Mesendoderm (in vitro differentiated cells): ENCODE data around the gene USH2A. TPM values are rescaled to one million over a fixed set of nuclear protein-coding genes. Genes with fewer than 3 reads are reported as not detected.

Experiments
- DNase-seq: peaks from one replicate; pipeline ENCODE4 v3.0.0; 2013
- H2AK5ac ChIP-seq: 2 replicates; pipeline ENCODE4 v1.6.1; 2013; ENCODE audit warnings: low read length, inconsistent platforms
- H2BK120ac ChIP-seq: 2 replicates; pipeline ENCODE4 v1.6.1; 2013; ENCODE audit warnings: low read depth, mild to moderate bottlenecking, low read length, moderate library complexity, mixed read lengths
- H2BK15ac ChIP-seq: replicated peaks from 2 replicates; pipeline ENCODE4 v1.6.1; 2013; ENCODE audit warnings: low read depth, mild to moderate bottlenecking, moderate library complexity
- H2BK5ac ChIP-seq: 2 replicates; pipeline ENCODE4 v1.6.1; 2013; ENCODE audit warnings: low read length, inconsistent platforms
- H3K18ac ChIP-seq: 2 replicates; pipeline ENCODE4 v1.6.1; 2013; ENCODE audit warnings: mild to moderate bottlenecking, low read length, mixed read lengths
- H3K23ac ChIP-seq: one replicate; pipeline ENCODE4 v1.6.1; 2013; ENCODE audit warnings: low read length
- H3K27ac ChIP-seq: 2 replicates; pipeline ENCODE4 v1.5.1; 2013; ENCODE audit warnings: low read depth, mild to moderate bottlenecking, inconsistent platforms, low read length, moderate library complexity
- H3K27me3 ChIP-seq: 2 replicates; pipeline ENCODE4 v1.6.1; 2013; ENCODE audit warnings: low read length, control low read depth, mild to moderate bottlenecking, inconsistent platforms; ENCODE audit not compliant: insufficient read depth, poor library complexity
- H3K36me3 ChIP-seq: 2 replicates; pipeline ENCODE4 v1.6.1; 2013; ENCODE audit warnings: low read length, inconsistent platforms; ENCODE audit not compliant: control insufficient read depth, insufficient read depth
- H3K4ac ChIP-seq: one replicate; pipeline ENCODE4 v1.6.1; 2013; ENCODE audit warnings: low read depth, mild to moderate bottlenecking, low read length, moderate library complexity
- H3K4me1 ChIP-seq: 2 replicates; pipeline ENCODE4 v1.6.1; 2013; ENCODE audit warnings: low read depth, low read length, inconsistent platforms; ENCODE audit not compliant: control insufficient read depth
- H3K4me2 ChIP-seq: 2 replicates; pipeline ENCODE4 v1.6.1; 2013; ENCODE audit warnings: low read length
- H3K4me3 ChIP-seq: 2 replicates; pipeline ENCODE4 v1.5.1; 2013; ENCODE audit warnings: mild to moderate bottlenecking, low read length
- H3K56ac ChIP-seq: one replicate; pipeline ENCODE4 v1.6.1; 2013; ENCODE audit warnings: low read length
- H3K79me1 ChIP-seq: 2 replicates; pipeline ENCODE4 v1.6.1; 2013; ENCODE audit warnings: low read length, inconsistent platforms
- H3K79me2 ChIP-seq: 2 replicates; pipeline ENCODE4 v1.6.1; 2013; ENCODE audit warnings: mild to moderate bottlenecking, low read length; ENCODE audit not compliant: control insufficient read depth, insufficient read depth
- H3K9ac ChIP-seq: 2 replicates; pipeline ENCODE4 v1.6.1; 2013; ENCODE audit warnings: low read length, inconsistent platforms
- H4K5ac ChIP-seq: one replicate; pipeline ENCODE4 v1.6.1; 2013; ENCODE audit warnings: low read length
- H4K8ac ChIP-seq: one replicate; pipeline ENCODE4 v1.6.1; 2013; ENCODE audit warnings: low read depth, mild to moderate bottlenecking, control low read depth, low read length, moderate library complexity
- WGBS: extraction: QIAGEN DNeasy Blood & Tissue Kit; methylation state at CpG from one replicate; pipeline ENCODE4 v1.1.7; 2013; ENCODE audit warnings: low lambda C conversion rate, missing lambda C conversion rate; ENCODE audit not compliant: insufficient coverage; ENCODE audit errors: extremely low coverage; 5-methylcytosine and 5-hydroxymethylcytosine counted together
- polyA plus RNA-seq, 2 experiments: library from polyadenylated mRNA; stranded (reverse); fragments of 200-250 nt; gene quantifications; one replicate each; pipeline ENCODE4 v1.2.3, GENCODE V29; 2013

Gene USH2A, protein sequence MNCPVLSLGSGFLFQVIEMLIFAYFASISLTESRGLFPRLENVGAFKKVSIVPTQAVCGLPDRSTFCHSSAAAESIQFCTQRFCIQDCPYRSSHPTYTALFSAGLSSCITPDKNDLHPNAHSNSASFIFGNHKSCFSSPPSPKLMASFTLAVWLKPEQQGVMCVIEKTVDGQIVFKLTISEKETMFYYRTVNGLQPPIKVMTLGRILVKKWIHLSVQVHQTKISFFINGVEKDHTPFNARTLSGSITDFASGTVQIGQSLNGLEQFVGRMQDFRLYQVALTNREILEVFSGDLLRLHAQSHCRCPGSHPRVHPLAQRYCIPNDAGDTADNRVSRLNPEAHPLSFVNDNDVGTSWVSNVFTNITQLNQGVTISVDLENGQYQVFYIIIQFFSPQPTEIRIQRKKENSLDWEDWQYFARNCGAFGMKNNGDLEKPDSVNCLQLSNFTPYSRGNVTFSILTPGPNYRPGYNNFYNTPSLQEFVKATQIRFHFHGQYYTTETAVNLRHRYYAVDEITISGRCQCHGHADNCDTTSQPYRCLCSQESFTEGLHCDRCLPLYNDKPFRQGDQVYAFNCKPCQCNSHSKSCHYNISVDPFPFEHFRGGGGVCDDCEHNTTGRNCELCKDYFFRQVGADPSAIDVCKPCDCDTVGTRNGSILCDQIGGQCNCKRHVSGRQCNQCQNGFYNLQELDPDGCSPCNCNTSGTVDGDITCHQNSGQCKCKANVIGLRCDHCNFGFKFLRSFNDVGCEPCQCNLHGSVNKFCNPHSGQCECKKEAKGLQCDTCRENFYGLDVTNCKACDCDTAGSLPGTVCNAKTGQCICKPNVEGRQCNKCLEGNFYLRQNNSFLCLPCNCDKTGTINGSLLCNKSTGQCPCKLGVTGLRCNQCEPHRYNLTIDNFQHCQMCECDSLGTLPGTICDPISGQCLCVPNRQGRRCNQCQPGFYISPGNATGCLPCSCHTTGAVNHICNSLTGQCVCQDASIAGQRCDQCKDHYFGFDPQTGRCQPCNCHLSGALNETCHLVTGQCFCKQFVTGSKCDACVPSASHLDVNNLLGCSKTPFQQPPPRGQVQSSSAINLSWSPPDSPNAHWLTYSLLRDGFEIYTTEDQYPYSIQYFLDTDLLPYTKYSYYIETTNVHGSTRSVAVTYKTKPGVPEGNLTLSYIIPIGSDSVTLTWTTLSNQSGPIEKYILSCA (N-terminal part only)
- polyA plus RNA-seq (2013, experiment 1 of 2), result 0.18 TPM
- polyA plus RNA-seq (2013, experiment 2 of 2), result 0.13 TPM

DNA sequence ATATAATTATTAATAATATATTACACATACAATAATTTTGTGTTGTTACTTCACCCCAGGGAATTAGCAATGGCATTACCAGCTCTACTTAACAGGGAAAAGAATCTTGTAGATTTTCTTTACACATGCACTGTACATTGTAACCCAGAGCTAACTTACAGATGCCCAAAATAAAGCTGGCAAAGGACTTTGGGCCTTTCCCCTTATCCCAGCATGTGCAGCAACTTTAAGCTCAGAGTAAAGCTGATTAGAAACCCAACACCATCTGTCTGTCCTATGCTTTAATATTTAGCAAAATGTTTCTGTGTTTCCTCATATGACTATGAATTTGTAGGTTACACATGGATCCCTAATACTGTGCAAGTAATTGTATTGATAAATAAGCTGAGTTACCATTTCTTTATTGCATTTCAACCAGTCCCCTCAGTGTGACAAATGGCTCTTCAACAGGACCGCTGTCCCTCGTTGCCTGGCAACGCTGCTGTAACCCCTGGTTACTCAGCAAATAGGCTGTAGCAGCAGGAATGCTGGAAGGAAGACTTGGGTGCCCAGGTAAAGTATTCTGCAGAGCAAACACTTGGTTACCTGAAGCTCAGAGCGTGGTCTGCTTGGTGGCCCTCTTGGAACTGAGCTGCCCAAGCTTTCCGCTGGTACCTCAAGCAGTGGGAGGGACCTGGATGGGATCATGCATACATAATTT lies at the start of gene USH2A:
Gene USH2A, minus strand, starts transcription at position 628 of the 700 bp plus-strand sequence. CDS start 1,112 bp downstream, outside the sequence.
- Histone ChIP-seq H3K27me3 (no peaks in the 10 kb centered on the region), H3K4ac (no peak within 1 kb of the TSS), H3K56ac (no peak within 1 kb of the TSS), H2AK5ac (no peak within 1 kb of the TSS), H3K4me2 (no peak within 1 kb of the TSS), H2BK5ac (no peak within 1 kb of the TSS), H4K5ac (no peak within 1 kb of the TSS), H2BK15ac (no peak within 1 kb of the TSS), H3K23ac (no peak within 1 kb of the TSS), H4K8ac (no peak within 1 kb of the TSS), H2BK120ac (no peak within 1 kb of the TSS), H3K4me3 (no peak within 1 kb of the TSS), H3K79me1 (no peaks in the 10 kb centered on the region), H3K36me3 (no peaks in the 10 kb centered on the region), H3K9ac (no peak within 1 kb of the TSS), H3K4me1 (no peaks in the 10 kb centered on the region), H3K18ac (no peak within 1 kb of the TSS), H3K79me2 (no peaks in the 10 kb centered on the region), H3K27ac (no peak within 1 kb of the TSS)
- DNase-seq, result peak; percentile 54
- no CpG with 5 or more reads among the region's 5 CpGs for WGBS

DNA sequence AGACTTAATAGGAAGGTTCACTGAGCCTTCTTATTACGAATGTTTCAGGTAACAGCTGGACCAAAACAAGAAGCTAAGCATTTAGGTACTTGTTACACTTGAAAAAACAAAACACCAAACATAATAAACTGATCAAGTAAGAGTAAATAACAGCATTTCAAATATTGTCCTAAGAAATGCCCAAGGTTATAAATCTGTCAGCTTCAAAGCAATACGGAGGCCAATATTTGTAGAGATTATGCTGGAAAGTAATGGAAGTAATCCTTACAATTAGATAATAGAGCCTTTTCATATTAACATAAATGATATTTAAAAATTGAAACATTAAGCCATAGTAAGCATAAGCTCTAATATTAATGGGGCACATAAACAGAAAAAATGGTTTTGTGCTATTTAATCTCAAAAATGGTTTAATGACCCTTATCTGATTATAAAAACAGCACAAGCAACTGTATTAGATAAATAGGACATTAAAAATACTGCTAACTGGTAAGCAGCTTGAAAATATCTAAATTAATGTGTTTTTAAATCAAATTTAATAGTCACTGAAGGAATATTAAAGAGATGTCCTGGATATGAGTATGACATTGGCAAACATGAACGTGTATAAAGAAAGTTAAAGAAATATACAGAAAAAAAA lies 43.0 kb upstream of the USH2A start:
- no peak overlapping the region for H4K5ac ChIP-seq
- H4K8ac ChIP-seq, result no peak overlapping the region
- DNase-seq, result no peak
- H3K79me1 ChIP-seq, result no peaks in the 10 kb centered on the region
- H3K4me3 ChIP-seq, result no peak overlapping the region
- H3K27ac ChIP-seq, result no peak overlapping the region
- H2BK120ac ChIP-seq, result no peak overlapping the region
- H3K56ac ChIP-seq, result no peak overlapping the region
- H3K18ac ChIP-seq, result no peak overlapping the region
- H3K4me2 ChIP-seq, result no peak overlapping the region
- no peaks in the 10 kb centered on the region for H3K36me3 ChIP-seq
- H3K27me3 ChIP-seq, result no peaks in the 10 kb centered on the region
- no CpG with 5 or more reads among the region's 3 CpGs for WGBS
- no peaks in the 10 kb centered on the region for H3K4me1 ChIP-seq
- H2BK5ac ChIP-seq, result no peak overlapping the region
- H3K4ac ChIP-seq, result no peak overlapping the region
- no peak overlapping the region for H2BK15ac ChIP-seq
- no peaks in the 10 kb centered on the region for H3K79me2 ChIP-seq
- H3K9ac ChIP-seq, result no peak overlapping the region
- no peak overlapping the region for H2AK5ac ChIP-seq
- H3K23ac ChIP-seq, result no peak overlapping the region

DNA sequence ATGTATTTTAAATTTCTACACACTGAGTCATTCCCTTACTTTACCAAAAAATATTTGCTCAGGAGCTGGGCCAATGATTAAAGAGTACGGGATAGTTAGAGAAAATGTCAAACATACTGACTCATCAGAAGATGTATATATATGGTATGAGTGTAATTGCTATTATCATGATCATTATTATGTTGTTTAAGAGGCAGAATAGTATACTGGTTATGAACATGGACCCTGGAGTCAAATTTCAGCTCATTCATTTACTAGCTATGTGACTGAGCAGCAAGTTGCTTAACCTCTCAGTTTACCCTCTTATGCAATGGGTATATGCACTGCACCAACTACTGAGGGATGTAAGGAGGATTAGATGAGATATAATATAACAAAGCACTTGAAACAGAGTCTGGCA lies 41.2 kb upstream of the USH2A start:
- Histone ChIP-seq H3K79me1 (no peaks in the 10 kb centered on the region), H3K56ac (no peak overlapping the region), H2BK120ac (no peak overlapping the region), H3K27ac (no peak overlapping the region), H3K4me1 (no peaks in the 10 kb centered on the region), H3K23ac (no peak overlapping the region), H2AK5ac (no peak overlapping the region), H2BK5ac (no peak overlapping the region), H3K9ac (no peak overlapping the region), H4K5ac (no peak overlapping the region), H3K4ac (no peak overlapping the region), H2BK15ac (no peak overlapping the region), H3K18ac (no peak overlapping the region), H3K36me3 (no peaks in the 10 kb centered on the region), H3K4me3 (no peak overlapping the region), H3K4me2 (no peak overlapping the region), H3K79me2 (no peaks in the 10 kb centered on the region), H4K8ac (no peak overlapping the region), H3K27me3 (no peaks in the 10 kb centered on the region)
- no peak for DNase-seq
- WGBS, result no CpG with 5 or more reads among the region's 1 CpG

DNA sequence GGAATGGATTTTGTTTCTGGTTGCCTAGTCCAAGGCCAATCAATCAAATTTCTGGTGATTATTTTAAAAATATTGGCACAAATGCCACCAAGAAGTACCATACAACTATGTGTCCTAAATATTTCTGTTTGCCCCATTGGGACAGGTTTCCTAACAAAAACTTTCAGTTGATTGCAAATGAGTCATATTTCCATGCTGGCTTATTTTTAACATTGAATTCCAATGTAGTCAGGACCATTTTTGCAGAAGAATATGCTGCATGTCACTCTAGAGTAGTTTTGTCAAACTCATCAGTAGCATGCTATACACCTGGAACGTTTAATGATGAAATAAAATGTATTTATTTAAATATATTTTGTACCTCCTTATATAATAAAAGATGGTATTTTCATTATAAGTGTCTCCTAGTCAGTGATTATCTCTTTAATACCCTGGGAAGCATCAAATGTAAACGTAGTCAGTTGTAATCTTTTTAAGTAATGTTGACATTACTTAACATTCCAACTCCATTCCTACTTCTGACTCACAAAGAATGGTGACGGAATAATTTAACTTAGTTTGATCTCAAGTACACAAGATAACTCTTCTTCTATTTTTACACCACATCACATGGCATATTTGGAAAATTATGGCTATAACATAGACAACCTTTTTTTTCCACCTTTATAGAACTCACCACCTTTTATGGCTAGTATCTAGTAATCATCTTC lies 39.0 kb upstream of the USH2A start:
- H3K79me2 ChIP-seq, result no peaks in the 10 kb centered on the region
- H2AK5ac ChIP-seq, result no peak overlapping the region
- H3K18ac ChIP-seq, result no peak overlapping the region
- H3K56ac ChIP-seq, result no peak overlapping the region
- no peaks in the 10 kb centered on the region for H3K79me1 ChIP-seq
- H3K9ac ChIP-seq, result no peak overlapping the region
- no peak overlapping the region for H3K4me2 ChIP-seq
- H3K4ac ChIP-seq, result no peak overlapping the region
- no peak overlapping the region for H4K5ac ChIP-seq
- no peak overlapping the region for H3K23ac ChIP-seq
- no peak overlapping the region for H4K8ac ChIP-seq
- no peak overlapping the region for H3K27ac ChIP-seq
- no peaks in the 10 kb centered on the region for H3K4me1 ChIP-seq
- no peaks in the 10 kb centered on the region for H3K27me3 ChIP-seq
- H3K4me3 ChIP-seq, result no peak overlapping the region
- no peak overlapping the region for H2BK15ac ChIP-seq
- no CpG with 5 or more reads among the region's 3 CpGs for WGBS
- H3K36me3 ChIP-seq, result no peaks in the 10 kb centered on the region
- DNase-seq, result peak; percentile 46
- H2BK120ac ChIP-seq, result no peak overlapping the region
- H2BK5ac ChIP-seq, result no peak overlapping the region

DNA sequence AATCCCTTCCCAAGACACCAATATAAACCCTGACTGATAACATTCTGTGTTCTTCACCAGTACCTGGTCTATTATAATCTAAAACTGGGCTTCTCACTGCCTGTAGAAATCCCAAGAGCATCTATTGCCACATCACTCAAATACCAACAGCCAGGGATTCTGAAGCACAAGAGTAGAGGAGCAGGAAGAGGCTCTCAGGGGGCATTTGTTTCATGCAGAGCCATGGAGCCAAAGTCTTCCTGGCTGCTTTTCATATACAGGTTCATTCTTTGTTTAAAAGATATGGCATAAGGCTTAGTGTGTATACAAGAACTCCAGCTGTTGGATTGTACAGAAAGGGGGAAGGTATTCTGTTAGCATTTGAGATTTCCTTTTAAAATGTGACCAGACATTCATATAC lies 38.2 kb upstream of the USH2A start:
- H2BK120ac ChIP-seq, result no peak overlapping the region
- no peak overlapping the region for H3K4me2 ChIP-seq
- no peak overlapping the region for H4K8ac ChIP-seq
- no peaks in the 10 kb centered on the region for H3K36me3 ChIP-seq
- H3K4me3 ChIP-seq, result no peak overlapping the region
- no peak overlapping the region for H3K23ac ChIP-seq
- no peaks in the 10 kb centered on the region for H3K27me3 ChIP-seq
- H3K79me1 ChIP-seq, result no peaks in the 10 kb centered on the region
- no peaks in the 10 kb centered on the region for H3K4me1 ChIP-seq
- no peak overlapping the region for H2BK15ac ChIP-seq
- no peak overlapping the region for H3K9ac ChIP-seq
- no peak overlapping the region for H3K27ac ChIP-seq
- peak; percentile 16 for DNase-seq
- H2BK5ac ChIP-seq, result no peak overlapping the region
- H3K56ac ChIP-seq, result no peak overlapping the region
- no peak overlapping the region for H4K5ac ChIP-seq
- no peaks in the 10 kb centered on the region for H3K79me2 ChIP-seq
- no peak overlapping the region for H3K4ac ChIP-seq
- no peak overlapping the region for H2AK5ac ChIP-seq
- H3K18ac ChIP-seq, result no peak overlapping the region
